ENCODE results near the gene NME8. TPM values are rescaled to one million over a fixed set of nuclear protein-coding genes. Genes with fewer than 3 reads are reported as not detected.

NME8 gene
- total RNA-seq, 1 donor from 2014 or later: not detected

DNA sequence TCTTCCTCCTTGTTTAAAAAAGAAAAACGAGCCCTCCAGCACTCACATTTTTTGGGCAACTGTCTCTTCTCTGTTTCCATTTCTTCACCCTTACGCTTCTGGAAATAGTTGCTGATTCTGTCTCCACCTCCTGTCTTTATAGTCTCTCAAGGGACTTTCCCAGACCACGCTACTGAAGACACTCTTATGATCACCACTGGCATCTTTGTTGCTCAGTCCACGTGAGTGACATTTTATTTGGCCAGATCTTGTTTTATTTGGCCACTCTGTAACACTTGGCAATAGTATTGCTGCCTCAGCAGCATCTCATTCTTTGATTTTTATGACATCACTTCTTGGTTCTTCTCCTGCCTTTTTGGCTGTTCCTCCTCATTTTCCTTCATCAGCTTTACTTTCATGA, 21.6 kb upstream of the NME8 start:
- TF ChIP-seq, protein P1, sequence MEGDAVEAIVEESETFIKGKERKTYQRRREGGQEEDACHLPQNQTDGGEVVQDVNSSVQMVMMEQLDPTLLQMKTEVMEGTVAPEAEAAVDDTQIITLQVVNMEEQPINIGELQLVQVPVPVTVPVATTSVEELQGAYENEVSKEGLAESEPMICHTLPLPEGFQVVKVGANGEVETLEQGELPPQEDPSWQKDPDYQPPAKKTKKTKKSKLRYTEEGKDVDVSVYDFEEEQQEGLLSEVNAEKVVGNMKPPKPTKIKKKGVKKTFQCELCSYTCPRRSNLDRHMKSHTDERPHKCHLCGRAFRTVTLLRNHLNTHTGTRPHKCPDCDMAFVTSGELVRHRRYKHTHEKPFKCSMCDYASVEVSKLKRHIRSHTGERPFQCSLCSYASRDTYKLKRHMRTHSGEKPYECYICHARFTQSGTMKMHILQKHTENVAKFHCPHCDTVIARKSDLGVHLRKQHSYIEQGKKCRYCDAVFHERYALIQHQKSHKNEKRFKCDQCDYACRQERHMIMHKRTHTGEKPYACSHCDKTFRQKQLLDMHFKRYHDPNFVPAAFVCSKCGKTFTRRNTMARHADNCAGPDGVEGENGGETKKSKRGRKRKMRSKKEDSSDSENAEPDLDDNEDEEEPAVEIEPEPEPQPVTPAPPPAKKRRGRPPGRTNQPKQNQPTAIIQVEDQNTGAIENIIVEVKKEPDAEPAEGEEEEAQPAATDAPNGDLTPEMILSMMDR (IDR thresholded peaks at IDR 0.05; ENCODE audit: insufficient read depth, low read length, severe bottlenecking): no peak
- no peaks in the 10 kb centered on the region for H3K27me3 ChIP-seq (ENCODE audit: control insufficient read depth, insufficient read depth, low read length)
- DNase-seq (ENCODE audit: low read depth): no peak
- H3K36me3 ChIP-seq (ENCODE audit: control insufficient read depth, insufficient read depth, low read length): no peaks in the 10 kb centered on the region
- H3K4me3 ChIP-seq (ENCODE audit: low read depth, low read length): no peak overlapping the region
- no peak for FAIRE-seq

DNA sequence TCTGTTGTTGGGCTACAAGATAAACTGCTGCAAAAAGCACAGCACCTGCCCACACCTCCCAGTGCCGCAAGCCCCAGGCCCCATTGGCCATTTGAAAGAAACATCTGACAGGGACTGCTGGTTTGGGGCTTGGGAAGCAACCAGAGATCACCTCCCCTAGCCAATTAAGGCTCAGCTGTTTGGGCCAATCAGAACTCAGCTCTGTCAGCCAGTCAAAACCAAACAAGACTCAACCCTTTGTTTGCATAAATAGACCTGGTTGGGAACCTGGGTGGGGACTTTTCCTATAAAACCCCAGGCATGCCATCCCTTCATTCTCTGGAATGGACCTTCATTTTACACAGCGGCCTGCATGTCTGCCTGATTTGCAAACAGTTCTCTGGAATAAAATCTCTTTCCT, 17.2 kb upstream of the NME8 start:
- H3K4me3 ChIP-seq (ENCODE audit: low read depth, low read length): no peak overlapping the region
- DNase-seq (ENCODE audit: low read depth) (no peak), FAIRE-seq (no peak)
- H3K27me3 ChIP-seq (ENCODE audit: control insufficient read depth, insufficient read depth, low read length): no peaks in the 10 kb centered on the region
- H3K36me3 ChIP-seq (ENCODE audit: control insufficient read depth, insufficient read depth, low read length): no peaks in the 10 kb centered on the region
- TF ChIP-seq, protein P1 (IDR thresholded peaks at IDR 0.05; ENCODE audit: insufficient read depth, low read length, severe bottlenecking): no peak

DNA sequence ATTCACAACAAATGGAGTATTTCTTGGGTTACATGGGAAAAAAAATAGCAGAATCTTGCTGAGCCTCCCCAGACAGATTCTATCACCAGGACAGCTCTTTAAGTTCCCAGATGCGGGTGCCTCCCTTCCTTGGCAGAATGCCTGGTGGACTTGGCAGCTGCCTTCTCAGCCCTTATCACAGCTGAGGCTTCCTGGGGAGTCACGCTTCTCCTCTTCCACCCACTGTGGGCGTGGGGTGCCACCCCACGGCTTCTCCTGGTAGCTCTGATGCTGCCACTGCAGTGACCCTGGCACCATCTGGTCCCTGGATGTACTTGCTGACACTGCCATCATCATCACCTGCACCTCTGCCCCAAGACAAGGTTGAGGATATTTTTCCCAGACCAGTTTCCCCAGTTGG, 16.2 kb upstream of the NME8 start:
- TF ChIP-seq, protein P1 (IDR thresholded peaks at IDR 0.05; ENCODE audit: insufficient read depth, low read length, severe bottlenecking): peak; percentile 63
- Histone ChIP-seq H3K36me3 (ENCODE audit: control insufficient read depth, insufficient read depth, low read length) (no peaks in the 10 kb centered on the region), H3K4me3 (ENCODE audit: low read depth, low read length) (no peak overlapping the region), H3K27me3 (ENCODE audit: control insufficient read depth, insufficient read depth, low read length) (no peaks in the 10 kb centered on the region)
- peak; percentile 46 for DNase-seq (ENCODE audit: low read depth)
- no peak for FAIRE-seq

- FAIRE-seq: no peak
Measured at GRCh38 chr7:37833107-37833817, 15.1 kb upstream of the NME8 start.

GRCh38 chr7:37833818-37834146, 14.6 kb upstream of the NME8 start:
- TF ChIP-seq, protein P1 (IDR thresholded peaks at IDR 0.05; ENCODE audit: insufficient read depth, low read length, severe bottlenecking): no peak
- FAIRE-seq: no peak

More at GRCh38 chr7:37833107-37833817, 15.1 kb upstream of the NME8 start:
- TF ChIP-seq, protein P1 (IDR thresholded peaks at IDR 0.05; ENCODE audit: insufficient read depth, low read length, severe bottlenecking): peak; percentile 43
- H3K27me3 ChIP-seq (ENCODE audit: control insufficient read depth, insufficient read depth, low read length): no peaks in the 10 kb centered on the region
- peak; percentile 31 for DNase-seq (ENCODE audit: low read depth)
- no peak overlapping the region for H3K4me3 ChIP-seq (ENCODE audit: low read depth, low read length)
- H3K36me3 ChIP-seq (ENCODE audit: control insufficient read depth, insufficient read depth, low read length): no peaks in the 10 kb centered on the region

DNA sequence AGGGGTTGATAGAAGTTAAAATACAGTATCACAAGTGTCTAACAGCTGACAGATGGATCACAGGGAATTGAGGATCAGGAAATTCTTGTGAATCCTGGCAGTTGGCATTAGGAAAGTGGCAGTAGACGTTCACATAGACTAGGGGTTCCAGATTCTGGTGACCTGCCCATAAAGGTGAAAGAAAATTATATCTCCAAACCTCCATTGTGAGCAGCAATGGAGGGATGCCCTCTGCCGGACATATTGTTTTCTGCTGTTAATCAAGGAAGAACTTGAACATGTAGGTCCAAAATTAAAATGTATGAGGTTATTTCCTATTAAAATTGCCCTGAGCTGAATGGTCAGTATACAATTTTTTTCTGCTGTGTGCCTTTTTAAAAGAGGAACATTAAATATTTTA, 5.1 kb downstream of the NME8 start:
- H3K27me3 ChIP-seq (ENCODE audit: control insufficient read depth, insufficient read depth, low read length): no peaks in the 10 kb centered on the region
- no peaks in the 10 kb centered on the region for H3K36me3 ChIP-seq (ENCODE audit: control insufficient read depth, insufficient read depth, low read length)
- H3K4me3 ChIP-seq (ENCODE audit: low read depth, low read length): no peak overlapping the region
- FAIRE-seq (no peak), DNase-seq (ENCODE audit: low read depth) (peak; percentile 31)
- TF ChIP-seq, protein P1 (IDR thresholded peaks at IDR 0.05; ENCODE audit: insufficient read depth, low read length, severe bottlenecking): peak; percentile 50

More at GRCh38 chr7:37833818-37834146, 14.6 kb upstream of the NME8 start:
- DNase-seq (ENCODE audit: low read depth): no peak
- H3K4me3 ChIP-seq (ENCODE audit: low read depth, low read length): no peak overlapping the region
- H3K27me3 ChIP-seq (ENCODE audit: control insufficient read depth, insufficient read depth, low read length): no peaks in the 10 kb centered on the region
- H3K36me3 ChIP-seq (ENCODE audit: control insufficient read depth, insufficient read depth, low read length): no peaks in the 10 kb centered on the region
